HepG2 (cell line): ENCODE results near the gene DNAH9. TPM values are rescaled to one million over a fixed set of nuclear protein-coding genes. Genes with fewer than 3 reads are reported as not detected.

ENCODE experiments used
- ATAC-seq: fragments of 200-7000 bp; cut with Tn5 transposase; 3 replicates; pipeline ENCODE4 v1.9.1; 2020; ENCODE audit warnings: mild to moderate bottlenecking, moderate library complexity
- BruUV-seq: library from RNA; stranded (reverse); fragments of 400-500 nt; replicated peaks from 2 replicates; lab custom pipeline; 2021; lab: Mats Ljungman, UMichigan
- CTCF ChIA-PET: fragments of 300-600 bp; formaldehyde crosslinking; extraction: SDS; loops from one replicate; lab custom pipeline; 2021; ENCODE audit warnings: low total read pairs, inconsistent platforms, low intra/inter-chr PET ratio; lab: Yijun Ruan, JAX
- POLR2A ChIA-PET: fragments of 350-600 bp; sonication (Branson Sonifier 250); formaldehyde crosslinking; loops from one replicate; lab custom pipeline; 2020; ENCODE audit warnings: antibody characterized with exemption, inconsistent platforms; lab: Yijun Ruan, JAX
- DNase-seq: peaks from one replicate; pipeline ENCODE4 v3.0.0-alpha.2; 2015; ENCODE audit warnings: low spot score
- FAIRE-seq: peaks from 3 replicates; lab custom pipeline; 2011; peaks lifted over from hg19 to GRCh38; lab: Jason Lieb, UNC
- H2AFZ ChIP-seq: one replicate; pipeline ENCODE4 v1.6.1; 2011; ENCODE audit warnings: low read length, inconsistent platforms
- H3K27ac ChIP-seq: fragments of 300-600 bp; 3 replicates; pipeline ENCODE4 v1.8.0; 2011; ENCODE audit warnings: mixed run types, mild to moderate bottlenecking, mixed read lengths, low read length, inconsistent platforms; ENCODE audit not compliant: insufficient read depth; ENCODE audit errors: extremely low read length
- H3K27me3 ChIP-seq, 2 experiments: fragments of 200-600 bp in 1 of 2; 2 replicates in 1 of 2; 3 replicates in 1 of 2; pipeline versions ENCODE4 v1.6.0 to v1.8.0; 2011; ENCODE audit warnings: low read length in 2 of 2, mild to moderate bottlenecking in 2 of 2, moderate library complexity in 2 of 2, inconsistent platforms in 1 of 2; ENCODE audit not compliant: insufficient read depth in 2 of 2, control insufficient read depth in 1 of 2
- H3K36me3 ChIP-seq, 2 experiments: fragments of 200-600 bp in 1 of 2; replicated peaks in 1 of 2; 2 replicates in 1 of 2; 3 replicates in 1 of 2; pipeline versions ENCODE4 v1.5.1 to v1.8.0; 2011; ENCODE audit warnings: low read length in 2 of 2, inconsistent platforms in 1 of 2; ENCODE audit not compliant: insufficient read depth in 2 of 2, control insufficient read depth in 1 of 2
- H3K4me1 ChIP-seq: 2 replicates; pipeline ENCODE4 v1.5.1; 2012; ENCODE audit warnings: low read length, inconsistent platforms; ENCODE audit not compliant: insufficient read depth
- H3K4me2 ChIP-seq: 2 replicates; pipeline ENCODE4 v1.6.0; 2011; ENCODE audit warnings: low read depth, low read length, inconsistent platforms
- H3K4me3 ChIP-seq, 3 experiments: fragments of 200-600 bp in 1 of 3; sonication (generic), shearing (Covaris generic) in 1 of 3; replicated peaks in 1 of 3; 2 replicates each; pipeline ENCODE4 v1.5.1; 2011 to 2016; ENCODE audit warnings: low read length in 3 of 3, inconsistent platforms in 2 of 3, low read depth in 2 of 3, mild to moderate bottlenecking in 2 of 3, control low read depth in 1 of 3, mixed read lengths in 1 of 3; ENCODE audit not compliant: insufficient read depth in 1 of 3
- H3K79me2 ChIP-seq: one replicate; pipeline ENCODE4 v1.6.1; 2011; ENCODE audit warnings: low read length, inconsistent platforms; ENCODE audit not compliant: insufficient read depth
- H3K9ac ChIP-seq: 2 replicates; pipeline ENCODE4 v1.6.0; 2011; ENCODE audit warnings: mild to moderate bottlenecking, low read depth, low read length, inconsistent platforms; ENCODE audit not compliant: insufficient read depth
- H3K9me3 ChIP-seq: 2 replicates; pipeline ENCODE4 v1.5.1; 2012; ENCODE audit warnings: mild to moderate bottlenecking, low read length
- H4K20me1 ChIP-seq: 2 replicates; pipeline ENCODE4 v1.6.0; 2011; ENCODE audit warnings: inconsistent platforms, mild to moderate bottlenecking, low read length, moderate library complexity; ENCODE audit not compliant: insufficient read depth
- BRD4 ChIP-seq: sonication (generic); formaldehyde crosslinking; IDR thresholded peaks from 2 replicates; pipeline ENCODE4 v1.4.0; 2020; ENCODE audit warnings: missing genetic modification reagents
- CTCF ChIP-seq: sonication (generic); formaldehyde crosslinking; IDR thresholded peaks from 2 replicates; pipeline ENCODE4 v1.5.0; 2020; ENCODE audit warnings: mild to moderate bottlenecking, missing genetic modification reagents, moderate library complexity
- FOXA1 ChIP-seq, 2 experiments: fragments of 450-650 bp in 1 of 2; sonication (generic) in 1 of 2; formaldehyde crosslinking in 1 of 2; IDR thresholded peaks; 2 replicates each; pipeline versions ENCODE4 v1.4.0 to v1.6.1; 2016 to 2020; ENCODE audit warnings: missing genetic modification reagents in 1 of 2
- PTBP1 ChIP-seq: fragments of 200-400 bp; formaldehyde crosslinking; IDR thresholded peaks from 2 replicates; pipeline ENCODE4 v1.6.1; 2018; ENCODE audit warnings: low read length, low read depth; ENCODE audit not compliant: poor library complexity, severe bottlenecking
- RFXAP ChIP-seq: sonication (generic); formaldehyde crosslinking; IDR thresholded peaks from 2 replicates; pipeline ENCODE4 v1.4.0; 2020; ENCODE audit warnings: missing genetic modification reagents, borderline replicate concordance
- SNAPC2 ChIP-seq: sonication (generic); formaldehyde crosslinking; IDR thresholded peaks from 2 replicates; pipeline ENCODE4 v1.8.1; 2022; ENCODE audit warnings: mild to moderate bottlenecking, missing genetic modification reagents
- STAG1 ChIP-seq: sonication (generic); formaldehyde crosslinking; IDR thresholded peaks from 2 replicates; pipeline ENCODE4 v1.4.0; 2020; ENCODE audit warnings: missing genetic modification reagents
- ZBTB20 ChIP-seq: sonication (generic); formaldehyde crosslinking; IDR thresholded peaks from 2 replicates; pipeline ENCODE4 v1.8.1; 2023; ENCODE audit warnings: missing genetic modification reagents, low read depth, mild to moderate bottlenecking, borderline replicate concordance
- ZBTB8A ChIP-seq: sonication (generic); formaldehyde crosslinking; IDR thresholded peaks from 2 replicates; pipeline ENCODE4 v1.4.0; 2020; ENCODE audit warnings: mild to moderate bottlenecking, low read depth, missing genetic modification reagents, borderline replicate concordance
- ZNF441 ChIP-seq: sonication (generic); formaldehyde crosslinking; IDR thresholded peaks from 2 replicates; pipeline ENCODE4 v1.7.0; 2021; ENCODE audit warnings: missing genetic modification reagents, borderline replicate concordance
- ZNF720 ChIP-seq: sonication (generic); formaldehyde crosslinking; IDR thresholded peaks from 2 replicates; pipeline ENCODE4 v1.4.0; 2020; ENCODE audit warnings: missing genetic modification reagents
- ZNF772 ChIP-seq: sonication (generic); formaldehyde crosslinking; IDR thresholded peaks from 2 replicates; pipeline ENCODE4 v1.5.0; 2020; ENCODE audit warnings: mild to moderate bottlenecking, missing genetic modification reagents
- ZSCAN22 ChIP-seq: sonication (generic); formaldehyde crosslinking; IDR thresholded peaks from 2 replicates; pipeline ENCODE4 v1.4.0; 2020; ENCODE audit warnings: mild to moderate bottlenecking, missing genetic modification reagents
- WGBS: methylation state at CpG from one replicate; pipeline ENCODE4 v1.1.6; 2017; ENCODE audit warnings: low lambda C conversion rate; 5-methylcytosine and 5-hydroxymethylcytosine counted together
- in situ Hi-C: cut with HindIII; loops from 2 replicates; pipeline ENCODE4 v1.10.0; 2017; ENCODE audit warnings: low pct_unique_long_range_greater_than_20kb; ENCODE audit not compliant: extremely low pct_ligation_motif_present
- intact Hi-C: fragments of 100-400 bp; cut with micrococcal nuclease; formaldehyde crosslinking; loops from one replicate; pipeline ENCODE4 v1.10.0; 2022; ENCODE audit not compliant: unreplicated experiment
- polyA plus RNA-seq, 8 experiments: library from polyadenylated mRNA; depleted of rRNA in 3 of 8; stranded (reverse) in 7 of 8; unstranded in 1 of 8; fragments of >200 nt; fragmentation: Illumina TruSeq in 4 of 8; extraction: Trizol in 4 of 8; gene quantifications; 2 replicates each; pipeline versions ENCODE4 v1.2.1 to v1.2.3, GENCODE V29; 2011 to 2016; ENCODE audit warnings: low read depth in 4 of 8, missing spikeins in 1 of 8, mixed read lengths in 1 of 8; ENCODE audit not compliant: insufficient read depth in 1 of 8
- total RNA-seq, 5 experiments: library from RNA; depleted of rRNA; stranded (reverse); fragments of >200 nt; fragmentation: Illumina TruSeq; extraction: Trizol; gene quantifications; 2 replicates each; pipeline ENCODE4 v1.2.3, GENCODE V29; 2016; ENCODE audit warnings: low read depth in 1 of 5

Gene DNAH9
- total and polyA plus RNA-seq, 2 of the 13 experiments (the other 11 are each of a cell fraction or from before 2014, with no cell fraction given) = not detected

- Histone ChIP-seq H3K4me3 (no peak overlapping the region), H3K36me3 (no peaks in the 10 kb centered on the region), H3K4me1 (no peaks in the 10 kb centered on the region), H3K27me3 (no peaks in the 10 kb centered on the region; a peak in 2 of 5 replicates), H2AFZ (no peak overlapping the region), H3K9ac (no peak overlapping the region), H3K79me2 (no peaks in the 10 kb centered on the region), H3K27ac (no peak overlapping the region), H3K4me2 (no peak overlapping the region), H4K20me1 (no peaks in the 10 kb centered on the region), H3K9me3 (no peaks in the 10 kb centered on the region)
- WGBS = 0% methylated on average over 5 of the region's 5 CpGs
- ATAC-seq = peak; percentile 86
- peak; percentile 85 for FAIRE-seq
- peak; percentile 52 for DNase-seq
- ChIA-PET CTCF (no interaction called here), POLR2A (no interaction called here)
- intact Hi-C loops (no loop called here), in situ Hi-C loops (no loop called here)
- BruUV-seq = no TSS peak
- peak; percentile 50 for TF ChIP-seq STAG1 (CRISPR knock-in tag)
- peak; percentile 58 for TF ChIP-seq CTCF (CRISPR knock-in tag)
- no peak for TF ChIP-seq ZSCAN22 (CRISPR knock-in tag)
- TF ChIP-seq FOXA1 (IDR thresholded peaks at IDR 0.05) = no peak
- TF ChIP-seq FOXA1 (CRISPR knock-in tag; IDR thresholded peaks at IDR 0.05) = no peak
- no peak for TF ChIP-seq SNAPC2 (CRISPR knock-in tag)
- no peak for TF ChIP-seq ZBTB8A
Measured at GRCh38 chr17:11880714-11881113, 282.4 kb downstream of the DNAH9 start.

GRCh38 chr17:11882716-11883115, 284.4 kb downstream of the DNAH9 start:
- DNase-seq (no peak), FAIRE-seq (no peak), ATAC-seq (no peak)
- Histone ChIP-seq H3K27me3 (no peaks in the 10 kb centered on the region), H3K36me3 (no peaks in the 10 kb centered on the region), H3K4me1 (no peaks in the 10 kb centered on the region), H3K79me2 (no peaks in the 10 kb centered on the region), H3K9me3 (no peaks in the 10 kb centered on the region), H2AFZ (no peak overlapping the region), H4K20me1 (no peaks in the 10 kb centered on the region), H3K9ac (no peak overlapping the region), H3K4me3 (no peak overlapping the region), H3K4me2 (no peak overlapping the region), H3K27ac (no peak overlapping the region)
- BruUV-seq = no TSS peak
- ChIA-PET POLR2A (no interaction called here), CTCF (no interaction called here)
- 15% methylated on average over 3 of the region's 3 CpGs for WGBS
- in situ Hi-C loops = no loop called here
- intact Hi-C loops = no loop called here
- TF ChIP-seq RFXAP (CRISPR knock-in tag) = no peak
- TF ChIP-seq ZNF772 (CRISPR knock-in tag) = no peak
- no peak for TF ChIP-seq ZNF441
- TF ChIP-seq BRD4 (CRISPR knock-in tag) = no peak
- TF ChIP-seq PTBP1 = no peak
- TF ChIP-seq ZNF720 (CRISPR knock-in tag) = no peak
- TF ChIP-seq ZBTB20 (CRISPR knock-in tag) = no peak
